ENCODE data around the gene EPG5.

- TF ChIP-seq CBX2 (IDR thresholded peaks at IDR 0.05; ENCODE audit: borderline replicate concordance, low read depth): no peak
- no peak for TF ChIP-seq BHLHE40 (IDR thresholded peaks at IDR 0.05; ENCODE audit: low read depth, low read length)
- no peak for TF ChIP-seq ELK1 (IDR thresholded peaks at IDR 0.05; ENCODE audit: low read depth, low read length)
- TF ChIP-seq RAD21 (conservative IDR thresholded peaks at IDR 0.05 in 1 of 2, IDR thresholded peaks at IDR 0.05 in 1 of 2): no peak
- no peak for TF ChIP-seq RCOR1 (IDR thresholded peaks at IDR 0.05; ENCODE audit: low read depth, low read length)
- TF ChIP-seq JUN (IDR thresholded peaks at IDR 0.05): no peak
- TF ChIP-seq RFX5 (IDR thresholded peaks at IDR 0.05): no peak
- no peak for TF ChIP-seq KDM1A (IDR thresholded peaks at IDR 0.05; ENCODE audit: low read depth)
- no peak for TF ChIP-seq CTCF (IDR thresholded peaks at IDR 0.05)
- no peak for TF ChIP-seq KDM5A (IDR thresholded peaks at IDR 0.05)
- no peak for TF ChIP-seq ZFP36 (IDR thresholded peaks at IDR 0.05; ENCODE audit: borderline replicate concordance, partially characterized antibody)
- no peak for TF ChIP-seq NR3C1 (IDR thresholded peaks at IDR 0.05)
- no peak for TF ChIP-seq CBX8 (IDR thresholded peaks at IDR 0.05)
Observed at GRCh38 chr18:45935591-45936335, 31.4 kb downstream of the EPG5 start.

All from A549 (cell line).